ENCODE results near the gene MRTO4. TPM values are rescaled to one million over a fixed set of nuclear protein-coding genes. Genes with fewer than 3 reads are reported as not detected.
A peak's percentile ranks its signal among the peaks of the same experiment; 100 is the strongest.

The MRTO4 gene
- total RNA-seq, 2 donors from 2014 or later, result 17.6 to 27.7 TPM

GRCh38 chr1:19209439-19209989 is 42.1 kb upstream of the MRTO4 start:
- H3K4me1 ChIP-seq, result peaks cover 63% of the 10 kb centered on the region

GRCh38 chr1:19209990-19210771 is 41.4 kb upstream of the MRTO4 start, which contains the start of gene UBR4:
Gene UBR4, minus strand, starts transcription at chr1:19210266. Its CDS starts 18 bp downstream, at chr1:19210248.
- TF ChIP-seq POLR2A (IDR thresholded peaks at IDR 0.05), result peak; percentile 93 to 94 (median 94)
- TF ChIP-seq, protein P1, sequence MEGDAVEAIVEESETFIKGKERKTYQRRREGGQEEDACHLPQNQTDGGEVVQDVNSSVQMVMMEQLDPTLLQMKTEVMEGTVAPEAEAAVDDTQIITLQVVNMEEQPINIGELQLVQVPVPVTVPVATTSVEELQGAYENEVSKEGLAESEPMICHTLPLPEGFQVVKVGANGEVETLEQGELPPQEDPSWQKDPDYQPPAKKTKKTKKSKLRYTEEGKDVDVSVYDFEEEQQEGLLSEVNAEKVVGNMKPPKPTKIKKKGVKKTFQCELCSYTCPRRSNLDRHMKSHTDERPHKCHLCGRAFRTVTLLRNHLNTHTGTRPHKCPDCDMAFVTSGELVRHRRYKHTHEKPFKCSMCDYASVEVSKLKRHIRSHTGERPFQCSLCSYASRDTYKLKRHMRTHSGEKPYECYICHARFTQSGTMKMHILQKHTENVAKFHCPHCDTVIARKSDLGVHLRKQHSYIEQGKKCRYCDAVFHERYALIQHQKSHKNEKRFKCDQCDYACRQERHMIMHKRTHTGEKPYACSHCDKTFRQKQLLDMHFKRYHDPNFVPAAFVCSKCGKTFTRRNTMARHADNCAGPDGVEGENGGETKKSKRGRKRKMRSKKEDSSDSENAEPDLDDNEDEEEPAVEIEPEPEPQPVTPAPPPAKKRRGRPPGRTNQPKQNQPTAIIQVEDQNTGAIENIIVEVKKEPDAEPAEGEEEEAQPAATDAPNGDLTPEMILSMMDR (IDR thresholded peaks at IDR 0.05), result peak in 1 of 7 experiments; percentile 7
- Histone ChIP-seq H3K36me3 (replicated peaks in 1 of 2; ENCODE audit: insufficient read depth in 1 of 2, low read depth in 2 of 2) (no peaks in the 10 kb centered on the region), H3K4me1 (peaks cover 60% of the 10 kb centered on the region), H3K27ac (peak within 1 kb of the TSS; percentile 69 to 94 (median 92)), H3K27me3 (no peaks in the 10 kb centered on the region), H3K9me3 (no peaks in the 10 kb centered on the region), H3K4me3 (peak within 1 kb of the TSS; percentile 55 to 64)
- peak; percentile 96 to 97 (median 96) for DNase-seq
- intact Hi-C loops (cut with DNase I), result no loop called here
- 0 to 1% methylated on average over 7 to 80 of the region's 80 CpGs for WGBS, 2 donors
- ATAC-seq, result peak; percentile 95

More at GRCh38 chr1:19209439-19209989, 42.1 kb upstream of the MRTO4 start:
- TF ChIP-seq POLR2A (IDR thresholded peaks at IDR 0.05), result no peak
- TF ChIP-seq, protein P1 (IDR thresholded peaks at IDR 0.05), result no peak
- 0% methylated on average over 20 to 28 of the region's 28 CpGs for WGBS, 2 donors
- no peaks in the 10 kb centered on the region for H3K36me3 ChIP-seq (replicated peaks in 1 of 2; ENCODE audit: insufficient read depth in 1 of 2, low read depth in 2 of 2)
- ATAC-seq, result peak; percentile 36
- peak overlapping the region; percentile 55 to 64 for H3K4me3 ChIP-seq
- intact Hi-C loops (cut with DNase I), result no loop called here
- DNase-seq, result peak; percentile 37 to 43 (median 41)
- no peaks in the 10 kb centered on the region for H3K27me3 ChIP-seq
- H3K9me3 ChIP-seq, result no peaks in the 10 kb centered on the region
- peak overlapping the region; percentile 69 to 94 (median 92) for H3K27ac ChIP-seq

DNA sequence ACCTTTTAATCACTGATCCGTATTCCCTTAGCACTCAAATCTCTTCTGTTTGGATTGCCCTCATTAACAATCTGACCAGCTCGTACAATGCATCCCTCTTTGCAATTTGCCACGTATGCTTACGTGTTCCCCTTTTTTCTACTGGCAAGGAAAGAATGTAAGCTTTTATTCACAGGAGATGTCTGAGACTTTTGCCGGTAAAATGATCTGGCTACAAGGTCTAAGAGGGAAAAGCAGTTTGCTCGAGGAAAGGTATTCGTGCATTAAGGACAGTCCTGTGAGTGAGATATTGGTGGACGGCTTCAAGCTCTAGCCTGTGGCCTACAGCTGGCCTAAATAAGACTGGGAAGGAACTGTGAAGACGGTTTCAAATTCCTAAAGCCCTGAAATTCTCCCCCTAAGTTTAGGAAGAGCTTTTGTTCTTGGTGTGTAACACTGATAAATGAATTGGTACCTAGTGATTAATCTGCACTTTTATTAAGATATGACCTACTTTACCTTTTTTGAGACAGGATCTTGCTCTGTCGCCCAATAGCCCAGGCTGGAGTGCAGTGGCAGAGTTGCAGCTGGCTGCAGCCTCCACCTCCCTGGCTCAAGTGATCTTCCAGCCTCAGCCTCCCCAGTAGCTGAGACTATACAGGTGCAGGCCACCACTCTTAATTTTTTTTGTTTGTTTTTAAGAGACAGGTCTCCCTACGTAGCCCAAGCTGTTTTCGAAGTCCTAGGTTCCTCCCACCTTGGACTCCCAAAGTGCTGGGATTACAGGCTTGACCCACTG is 40.6 kb upstream of the MRTO4 start:
- 9 to 10% methylated on average over 12 of the region's 12 CpGs for WGBS, 2 donors
- Histone ChIP-seq H3K36me3 (replicated peaks in 1 of 2; ENCODE audit: insufficient read depth in 1 of 2, low read depth in 2 of 2) (no peaks in the 10 kb centered on the region), H3K4me3 (peak overlapping the region; percentile 16 to 64), H3K27ac (peak overlapping the region; percentile 69 to 94 (median 92)), H3K9me3 (no peaks in the 10 kb centered on the region), H3K27me3 (no peaks in the 10 kb centered on the region), H3K4me1 (peaks cover 57% of the 10 kb centered on the region)
- no peak for ATAC-seq
- no peak for DNase-seq
- intact Hi-C loops (cut with DNase I), result no loop called here
- TF ChIP-seq POLR2A (IDR thresholded peaks at IDR 0.05), result no peak
- TF ChIP-seq, protein P1 (IDR thresholded peaks at IDR 0.05), result no peak

- H3K9me3 ChIP-seq, result no peaks in the 10 kb centered on the region
- no peak for ATAC-seq
- TF ChIP-seq, protein P1 (IDR thresholded peaks at IDR 0.05), result no peak
- no peak for TF ChIP-seq POLR2A (IDR thresholded peaks at IDR 0.05)
- no peaks in the 10 kb centered on the region for H3K27me3 ChIP-seq
- peak overlapping the region in 1 of 4 donors; percentile 94 for H3K27ac ChIP-seq
- H3K4me3 ChIP-seq, result no peak overlapping the region
- no peak for DNase-seq
- peaks cover 46% of the 10 kb centered on the region for H3K4me1 ChIP-seq
- intact Hi-C loops (cut with DNase I), result no loop called here
- H3K36me3 ChIP-seq (replicated peaks in 1 of 2; ENCODE audit: insufficient read depth in 1 of 2, low read depth in 2 of 2), result no peaks in the 10 kb centered on the region
These were observed 39.4 kb upstream of the MRTO4 start for GRCh38 chr1:19212167-19212566.
